RPMI7951 (cell line): ENCODE measurements around the gene DUSP28. TPM values are rescaled to one million over a fixed set of nuclear protein-coding genes. Genes with fewer than 3 reads are reported as not detected.
"Not testable (repeated sequence)": the region's sequence is repeated elsewhere in the genome, so short reads cannot be mapped to it uniquely, and the experiment has no call there.

Experiments
- DNase-seq: peaks from one replicate; pipeline ENCODE4 v3.0.0-alpha.2; 2012; ENCODE audit warnings: low read depth
- total RNA-seq: library from RNA; depleted of rRNA; stranded (reverse); fragments of >200 nt; shearing (Covaris generic); gene quantifications from 2 replicates; pipeline ENCODE4 v1.2.3, GENCODE V29; 2014

DUSP28 gene
- total RNA-seq, 1 experiment from 2014 or later = 5.3 TPM

- DNase-seq = no peak
These were observed 32.9 kb upstream of the DUSP28 start for GRCh38 chr2:240527153-240527750.

GRCh38 chr2:240528406-240529040 is 31.6 kb upstream of the DUSP28 start:
- no peak for DNase-seq

GRCh38 chr2:240529344-240529999 is 30.7 kb upstream of the DUSP28 start:
- DNase-seq = no peak

- no peak for DNase-seq
These were observed 30.0 kb upstream of the DUSP28 start for GRCh38 chr2:240530181-240530580.

GRCh38 chr2:240531038-240531437 is 29.1 kb upstream of the DUSP28 start:
- no peak for DNase-seq

- DNase-seq = no peak
These were observed 28.0 kb upstream of the DUSP28 start for GRCh38 chr2:240532031-240532775.

- DNase-seq = no peak
These were observed 22.0 kb upstream of the DUSP28 start for GRCh38 chr2:240538031-240538780.

GRCh38 chr2:240539101-240539500 is 21.1 kb upstream of the DUSP28 start:
- not testable (repeated sequence) for DNase-seq

GRCh38 chr2:240539906-240540305 is 20.3 kb upstream of the DUSP28 start:
- no peak for DNase-seq

GRCh38 chr2:240551288-240551687 is 8.9 kb upstream of the DUSP28 start:
- DNase-seq = no peak

- DNase-seq = no peak
These were observed 8.3 kb upstream of the DUSP28 start for GRCh38 chr2:240551811-240552210.

- DNase-seq = no peak
These were observed 6.1 kb upstream of the DUSP28 start for GRCh38 chr2:240553956-240554480.

- DNase-seq = no peak
These were observed 5.2 kb upstream of the DUSP28 start for GRCh38 chr2:240554767-240555493.

GRCh38 chr2:240555541-240556250 is 4.5 kb upstream of the DUSP28 start:
- DNase-seq = no peak

GRCh38 chr2:240556553-240557100 is 3.5 kb upstream of the DUSP28 start:
- DNase-seq = peak; percentile 26

- DNase-seq = no peak
These were observed 2.9 kb upstream of the DUSP28 start for GRCh38 chr2:240557101-240557751.

- peak; percentile 39 for DNase-seq
These were observed 2.3 kb upstream of the DUSP28 start, which contains the start of gene ANKMY1 for GRCh38 chr2:240557808-240558207. TSS of gene ANKMY1 (minus strand) at chr2:240557988. CDS start at chr2:240557335, 653 bp downstream.

- DNase-seq = no peak
These were observed 1.9 kb upstream of the DUSP28 start for GRCh38 chr2:240558236-240558761.

- no peak for DNase-seq
These were observed 871 bp upstream of the DUSP28 start for GRCh38 chr2:240559286-240559685.
